ENCODE data around the gene TBX20.

DNA sequence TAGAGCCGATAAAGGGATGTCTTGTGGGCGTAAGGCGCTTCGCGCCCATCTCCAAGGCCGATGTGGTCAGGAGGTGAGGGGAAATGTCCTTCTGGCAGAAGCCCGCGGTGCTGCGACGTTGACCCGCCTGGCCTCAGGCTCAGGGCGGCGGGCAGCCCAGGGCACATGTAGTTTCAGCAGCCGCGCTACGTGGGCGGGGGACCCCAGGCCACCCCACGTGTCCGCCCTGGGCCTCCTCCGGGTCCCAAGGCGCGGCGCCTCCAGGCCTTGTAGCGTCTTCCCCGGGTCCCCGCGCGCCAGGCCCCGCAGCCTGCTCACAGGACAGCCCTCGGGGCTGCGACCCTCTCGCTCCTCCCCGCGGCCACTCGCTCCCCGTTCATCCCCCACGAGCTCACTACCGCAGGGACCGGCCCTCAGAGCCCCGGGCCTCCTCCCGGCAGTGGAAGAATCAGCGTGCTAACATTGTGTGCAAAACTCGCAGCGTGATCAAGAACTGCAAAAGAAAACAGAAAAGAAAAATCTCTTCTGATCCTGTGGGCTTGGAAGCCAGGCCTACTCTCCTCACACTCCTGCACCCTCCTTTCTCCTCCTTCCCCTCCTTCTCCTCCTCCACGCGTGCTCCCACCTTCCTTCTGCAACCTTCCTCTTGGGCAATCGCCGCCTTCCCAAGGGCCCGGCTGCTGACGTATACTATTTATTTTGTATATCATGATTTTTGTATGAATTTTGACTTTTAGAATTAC lies 4.4 kb upstream of the TBX20 start:
- TF ChIP-seq, protein P1, sequence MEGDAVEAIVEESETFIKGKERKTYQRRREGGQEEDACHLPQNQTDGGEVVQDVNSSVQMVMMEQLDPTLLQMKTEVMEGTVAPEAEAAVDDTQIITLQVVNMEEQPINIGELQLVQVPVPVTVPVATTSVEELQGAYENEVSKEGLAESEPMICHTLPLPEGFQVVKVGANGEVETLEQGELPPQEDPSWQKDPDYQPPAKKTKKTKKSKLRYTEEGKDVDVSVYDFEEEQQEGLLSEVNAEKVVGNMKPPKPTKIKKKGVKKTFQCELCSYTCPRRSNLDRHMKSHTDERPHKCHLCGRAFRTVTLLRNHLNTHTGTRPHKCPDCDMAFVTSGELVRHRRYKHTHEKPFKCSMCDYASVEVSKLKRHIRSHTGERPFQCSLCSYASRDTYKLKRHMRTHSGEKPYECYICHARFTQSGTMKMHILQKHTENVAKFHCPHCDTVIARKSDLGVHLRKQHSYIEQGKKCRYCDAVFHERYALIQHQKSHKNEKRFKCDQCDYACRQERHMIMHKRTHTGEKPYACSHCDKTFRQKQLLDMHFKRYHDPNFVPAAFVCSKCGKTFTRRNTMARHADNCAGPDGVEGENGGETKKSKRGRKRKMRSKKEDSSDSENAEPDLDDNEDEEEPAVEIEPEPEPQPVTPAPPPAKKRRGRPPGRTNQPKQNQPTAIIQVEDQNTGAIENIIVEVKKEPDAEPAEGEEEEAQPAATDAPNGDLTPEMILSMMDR (IDR thresholded peaks at IDR 0.05) = no peak
- TF ChIP-seq EP300 (IDR thresholded peaks at IDR 0.05; ENCODE audit: low read depth) (no peak), POLR2A (IDR thresholded peaks at IDR 0.05) (no peak), POLR2AphosphoS5 (IDR thresholded peaks at IDR 0.05) (no peak)
